Activated naive CD4-positive, alpha-beta T cell treated with anti-CD3 and anti-CD28 coated beads, Interleukin-2, amount 50 U/mL, for 24 hours (primary cell): ENCODE measurements around the gene DNAJA3.

Source experiments
- H3K27ac Mint-ChIP-seq: one replicate; pipeline ENCODE4 v1.8.0; 2021; ENCODE audit warnings: mild to moderate bottlenecking, mixed read lengths
- H3K27me3 Mint-ChIP-seq: one replicate; pipeline ENCODE4 v1.8.0; 2021; ENCODE audit warnings: mixed read lengths
- H3K36me3 Mint-ChIP-seq: one replicate; pipeline ENCODE4 v1.8.0; 2021; ENCODE audit warnings: mixed read lengths
- H3K4me1 Mint-ChIP-seq: one replicate; pipeline ENCODE4 v1.8.0; 2021; ENCODE audit warnings: mixed read lengths
- H3K4me3 Mint-ChIP-seq: one replicate; pipeline ENCODE4 v1.8.0; 2021; ENCODE audit warnings: mild to moderate bottlenecking, mixed read lengths
- H3K9me3 Mint-ChIP-seq: one replicate; pipeline ENCODE4 v1.8.0; 2021; ENCODE audit warnings: mixed read lengths

Gene DNAJA3

DNA sequence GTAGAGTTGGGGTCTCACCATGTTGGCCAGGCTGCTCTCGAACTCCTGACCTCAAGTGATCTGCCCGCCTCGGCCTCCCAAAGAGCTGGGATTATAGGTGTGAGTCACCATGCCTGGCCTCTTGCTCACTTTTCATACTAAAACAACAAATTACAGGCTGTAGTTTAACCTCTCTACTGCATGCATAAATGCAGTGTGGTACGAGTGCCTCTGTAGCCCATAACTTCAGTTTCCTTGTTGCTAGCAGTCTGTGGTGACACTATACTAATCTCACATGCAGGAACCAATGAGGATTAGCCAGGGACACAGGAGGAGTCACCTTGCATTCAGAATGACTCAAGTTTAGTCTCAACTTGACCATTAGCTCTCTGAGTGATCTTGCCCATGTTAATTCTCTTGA lies 70.6 kb downstream of the DNAJA3 start:
- Mint-ChIP-seq H3K9me3 (no peaks in the 10 kb centered on the region), H3K27me3 (no peaks in the 10 kb centered on the region), H3K4me1 (peaks cover 88% of the 10 kb centered on the region), H3K4me3 (no peak overlapping the region), H3K36me3 (no peaks in the 10 kb centered on the region), H3K27ac (no peak overlapping the region)

DNA sequence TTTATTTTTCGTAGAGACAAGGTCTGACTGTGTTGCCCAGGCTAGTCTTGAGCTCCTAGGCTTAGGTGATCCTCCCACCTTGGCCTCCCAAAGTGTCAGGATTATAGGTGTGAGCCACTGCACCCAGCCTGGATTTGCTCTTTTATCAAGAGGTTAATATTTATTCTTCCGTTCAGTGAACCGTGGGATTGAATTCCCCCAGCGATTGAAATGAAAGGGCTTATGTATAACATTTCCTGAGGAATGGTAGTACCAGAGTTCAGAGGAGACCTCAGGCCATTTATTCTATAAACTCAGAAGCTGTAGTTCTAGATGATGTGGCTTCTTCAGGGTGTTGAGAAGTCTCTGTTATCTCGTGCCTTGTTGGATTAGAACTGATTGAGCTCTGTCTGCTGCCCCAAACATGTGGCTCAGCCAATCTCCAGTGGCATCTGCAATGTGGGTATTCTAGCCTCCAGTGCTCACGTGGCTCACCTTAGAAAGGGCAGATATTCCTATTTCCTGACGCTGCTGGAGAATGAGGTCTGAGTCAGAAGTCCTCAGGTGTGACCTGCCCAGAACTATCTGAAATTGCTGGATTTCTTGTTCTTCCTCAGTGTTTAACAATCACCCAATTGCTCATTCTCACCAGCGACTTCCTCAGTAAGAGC lies 73.0 kb downstream of the DNAJA3 start:
- no peaks in the 10 kb centered on the region for H3K9me3 Mint-ChIP-seq
- H3K4me3 Mint-ChIP-seq, result no peak overlapping the region
- H3K27me3 Mint-ChIP-seq, result no peaks in the 10 kb centered on the region
- no peak overlapping the region for H3K27ac Mint-ChIP-seq
- peaks cover 94% of the 10 kb centered on the region for H3K4me1 Mint-ChIP-seq
- H3K36me3 Mint-ChIP-seq, result no peaks in the 10 kb centered on the region

DNA sequence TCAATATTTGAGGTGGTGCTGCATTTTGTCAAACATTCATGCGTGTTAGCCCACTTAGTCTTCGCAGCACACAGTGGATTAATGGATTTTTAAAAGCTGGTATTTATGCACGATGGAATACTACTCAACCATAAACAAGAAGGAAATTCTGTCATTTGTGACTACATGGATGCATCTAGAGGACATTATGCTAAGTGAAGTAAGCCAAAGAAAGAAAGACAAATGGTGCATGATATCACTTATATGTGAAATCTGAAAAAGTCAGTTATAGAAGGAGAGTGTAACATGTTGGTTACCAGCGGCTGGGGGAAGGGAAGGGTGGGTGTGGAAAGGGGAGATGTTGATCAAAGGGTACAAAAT lies 73.5 kb downstream of the DNAJA3 start:
- Mint-ChIP-seq H3K27ac (no peak overlapping the region), H3K9me3 (no peaks in the 10 kb centered on the region), H3K36me3 (no peaks in the 10 kb centered on the region), H3K27me3 (no peaks in the 10 kb centered on the region), H3K4me3 (no peak overlapping the region), H3K4me1 (peaks cover 95% of the 10 kb centered on the region)

DNA sequence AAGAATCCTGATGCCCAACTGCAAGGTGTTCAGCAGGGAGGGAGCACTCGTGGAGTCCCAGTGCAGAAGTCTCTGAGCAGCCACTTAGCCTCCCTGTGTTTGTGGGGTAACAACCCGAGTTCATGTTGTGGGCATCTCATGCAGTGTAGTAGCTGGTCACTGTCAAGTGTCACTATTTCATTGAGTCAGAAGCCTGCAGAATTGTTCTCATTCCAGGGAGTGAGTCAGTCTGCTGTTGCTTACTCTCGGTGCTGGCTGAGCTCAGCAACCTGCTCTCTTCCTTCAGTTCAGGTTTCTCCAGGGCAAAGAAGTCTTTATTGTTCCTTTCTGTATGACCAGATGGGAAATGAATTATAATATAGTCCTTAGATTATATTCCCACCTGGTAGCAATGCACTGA lies 74.6 kb downstream of the DNAJA3 start:
- no peak overlapping the region for H3K27ac Mint-ChIP-seq
- no peaks in the 10 kb centered on the region for H3K36me3 Mint-ChIP-seq
- H3K4me1 Mint-ChIP-seq, result peaks cover 95% of the 10 kb centered on the region
- H3K27me3 Mint-ChIP-seq, result no peaks in the 10 kb centered on the region
- H3K9me3 Mint-ChIP-seq, result no peaks in the 10 kb centered on the region
- no peak overlapping the region for H3K4me3 Mint-ChIP-seq

DNA sequence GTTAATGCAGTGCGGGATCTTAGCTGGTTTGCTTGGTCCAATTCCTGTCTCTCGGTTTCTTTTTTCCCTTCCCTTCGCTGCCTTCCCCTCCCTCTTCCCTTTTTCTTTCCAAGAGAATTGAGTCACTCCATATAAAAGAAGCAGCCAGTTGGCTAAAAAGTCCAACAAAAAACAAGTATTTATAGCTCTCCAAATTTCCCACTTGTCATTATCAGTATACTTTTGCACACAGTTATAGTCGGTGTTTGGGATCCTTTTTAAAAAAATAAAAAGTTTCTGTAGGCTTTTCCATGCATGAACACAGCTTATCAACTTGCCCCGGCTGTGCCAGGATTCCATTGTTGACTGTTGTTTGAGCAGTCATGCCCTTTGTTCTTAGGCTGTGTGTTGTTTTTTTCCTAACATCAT lies 75.4 kb downstream of the DNAJA3 start:
- Mint-ChIP-seq H3K36me3 (no peaks in the 10 kb centered on the region), H3K27me3 (no peaks in the 10 kb centered on the region), H3K27ac (peak overlapping the region; percentile 88), H3K9me3 (no peaks in the 10 kb centered on the region), H3K4me1 (peaks cover 95% of the 10 kb centered on the region), H3K4me3 (no peak overlapping the region)

DNA sequence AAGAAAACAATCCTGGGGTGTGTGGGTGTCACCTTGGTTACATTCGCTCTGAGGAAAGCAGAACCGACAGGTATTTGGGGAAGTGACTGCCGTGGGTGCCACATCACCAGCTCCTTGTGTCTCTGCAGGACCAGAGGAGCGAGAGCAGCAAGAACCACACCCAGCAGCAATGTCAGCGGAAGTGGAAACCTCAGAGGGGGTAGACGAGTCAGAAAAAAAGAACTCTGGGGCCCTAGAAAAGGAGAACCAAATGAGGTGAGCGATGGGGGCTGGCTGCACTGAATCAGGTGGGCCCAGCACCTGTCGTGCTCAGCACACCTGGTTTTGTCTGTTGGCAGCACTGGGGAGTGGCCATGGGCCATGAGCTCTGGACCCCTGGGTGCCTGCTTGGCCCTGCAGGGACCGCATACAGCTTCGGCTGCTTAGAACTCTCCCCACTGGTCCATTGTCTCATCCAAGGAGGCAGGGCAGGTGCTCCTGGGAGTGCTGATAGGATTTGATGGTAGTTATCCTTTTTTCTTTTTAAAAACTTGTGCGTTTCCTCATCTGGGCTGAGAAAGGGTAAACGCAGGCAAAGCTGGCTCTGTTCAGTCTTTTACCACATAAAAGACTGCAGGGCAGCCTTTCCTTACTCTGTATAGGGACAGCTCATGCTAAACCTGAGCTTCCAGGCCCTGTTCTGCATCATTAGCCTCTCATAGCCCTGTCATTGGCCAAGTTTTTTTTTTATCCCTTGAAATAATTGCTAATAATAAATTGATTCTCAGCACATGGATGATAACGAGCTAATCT lies 79.9 kb downstream of the DNAJA3 start:
- peaks cover 6% of the 10 kb centered on the region for H3K36me3 Mint-ChIP-seq
- H3K27me3 Mint-ChIP-seq, result no peaks in the 10 kb centered on the region
- peaks cover 72% of the 10 kb centered on the region for H3K4me1 Mint-ChIP-seq
- H3K4me3 Mint-ChIP-seq, result peak overlapping the region; percentile 49
- peak overlapping the region; percentile 62 for H3K27ac Mint-ChIP-seq
- no peaks in the 10 kb centered on the region for H3K9me3 Mint-ChIP-seq
